Activated CD4-positive, alpha-beta T cell treated with anti-CD3 and anti-CD28 coated beads for 24 hours (primary cell): ENCODE data around the gene S1PR5.

Source experiments
- DNase-seq, 2 donors: peaks; one replicate each; pipeline ENCODE4 v3.0.0-alpha.2; 2020; ENCODE audit warnings: low read depth in 2 of 2

The S1PR5 gene

DNA sequence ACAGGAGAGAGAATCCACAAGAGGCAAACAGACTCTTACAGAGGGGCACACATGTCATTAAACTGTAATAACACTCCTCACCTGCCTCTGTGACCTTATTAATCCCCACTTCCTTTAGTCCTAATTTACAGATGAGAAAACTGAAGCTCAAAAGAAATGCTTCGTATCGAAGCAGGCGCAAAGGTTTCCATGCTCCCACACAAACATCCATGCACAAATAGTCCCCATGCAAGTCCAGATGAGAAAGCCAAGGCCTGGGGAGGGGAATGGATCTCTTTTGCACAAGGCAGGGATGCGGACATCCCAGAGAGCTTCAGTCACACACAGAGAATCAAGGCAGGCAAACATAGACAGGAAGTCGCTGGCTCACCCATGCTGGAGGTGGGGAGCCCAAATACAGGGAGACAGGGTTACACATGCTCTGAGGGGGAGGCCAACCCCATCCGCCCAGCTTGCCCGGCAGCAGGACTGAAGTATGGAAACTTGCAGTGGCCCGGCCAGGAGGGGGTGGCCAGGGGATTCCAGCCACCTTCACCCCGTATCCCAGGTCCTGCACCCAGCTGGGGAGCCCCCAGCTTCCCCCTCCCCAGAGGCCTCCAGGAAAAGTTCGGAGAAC is 468 bp downstream of the S1PR5 start:
- DNase-seq = no peak

DNA sequence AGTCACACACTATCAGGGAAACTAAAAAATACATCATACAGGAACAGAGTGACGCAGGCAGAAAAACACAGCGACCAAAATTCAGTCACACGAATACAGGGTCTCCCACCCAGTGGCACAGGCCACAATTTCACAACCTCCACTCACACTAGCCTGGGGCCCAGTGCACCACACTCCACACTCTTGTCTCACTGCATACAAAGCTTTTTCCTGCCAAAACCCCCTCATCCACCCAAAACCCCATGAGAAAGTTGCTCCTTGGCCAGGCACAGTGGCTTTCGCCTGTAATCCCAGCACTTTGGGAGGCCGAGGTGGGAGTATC is 1.2 kb downstream of the S1PR5 start:
- DNase-seq = no peak

DNA sequence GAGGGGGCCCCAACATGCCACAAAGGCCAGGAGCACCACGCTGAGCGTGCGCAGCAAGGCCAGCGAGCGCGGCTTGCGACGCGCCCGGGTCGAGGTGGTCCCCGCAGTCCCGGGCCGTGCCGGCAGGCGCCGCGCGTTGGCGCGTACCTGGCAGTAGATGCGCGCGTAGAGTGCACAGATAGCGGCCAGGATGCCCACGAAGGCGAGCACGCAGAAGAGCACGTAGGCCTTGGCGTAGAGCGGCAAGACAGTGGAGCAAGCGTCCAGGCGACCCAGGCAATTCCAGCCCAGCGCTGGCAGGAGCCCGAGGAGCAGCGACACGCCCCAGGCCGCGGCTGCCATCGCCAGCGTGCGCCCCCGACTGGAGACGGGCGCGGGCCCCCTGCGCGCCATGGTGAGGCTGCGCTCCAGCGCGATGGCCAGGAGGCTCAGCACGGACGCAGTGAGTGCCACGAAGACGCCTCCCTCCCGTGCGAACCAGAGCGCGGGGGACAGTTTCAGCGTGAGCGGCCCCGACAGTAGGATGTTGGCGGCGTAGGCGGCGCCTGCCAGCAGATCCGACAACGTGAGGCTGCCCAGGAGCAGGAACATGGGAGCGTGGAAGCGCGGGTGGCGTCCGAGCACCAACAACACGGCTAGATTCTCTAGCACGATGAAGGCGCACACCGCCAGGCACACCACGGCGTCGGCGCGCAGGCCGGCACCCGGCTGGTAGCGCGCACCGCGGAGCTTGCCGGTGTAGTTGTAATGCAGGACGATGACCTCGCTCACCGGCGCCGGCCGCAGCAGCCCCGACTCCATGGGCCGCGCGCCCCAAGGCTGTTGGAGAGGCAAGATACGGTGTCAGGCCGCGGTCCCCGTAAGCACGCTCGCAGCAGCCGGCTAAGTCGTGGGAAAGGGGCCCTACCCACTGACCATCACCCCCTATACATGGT is 2.8 kb downstream of the S1PR5 start:
- no peak for DNase-seq

DNA sequence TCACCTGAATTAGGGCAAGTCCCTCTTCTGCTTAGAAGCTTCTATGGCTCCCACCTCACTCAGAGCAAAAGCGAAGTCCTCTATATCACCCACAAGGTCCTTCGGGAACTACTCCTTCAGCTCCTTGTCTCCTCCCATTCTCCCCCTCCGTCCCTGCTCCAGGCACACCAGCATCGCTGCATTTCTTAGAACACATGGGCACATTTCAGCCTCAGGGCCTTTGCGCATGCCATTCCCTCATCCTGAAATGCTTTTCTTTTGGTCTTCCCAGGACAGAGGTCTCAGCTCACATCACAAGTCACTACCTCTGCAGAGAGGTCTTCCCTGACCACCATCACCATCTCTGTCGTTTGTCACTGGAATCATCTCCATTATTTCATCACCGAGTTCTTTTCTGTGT is 4.0 kb downstream of the S1PR5 start:
- no peak for DNase-seq

DNA sequence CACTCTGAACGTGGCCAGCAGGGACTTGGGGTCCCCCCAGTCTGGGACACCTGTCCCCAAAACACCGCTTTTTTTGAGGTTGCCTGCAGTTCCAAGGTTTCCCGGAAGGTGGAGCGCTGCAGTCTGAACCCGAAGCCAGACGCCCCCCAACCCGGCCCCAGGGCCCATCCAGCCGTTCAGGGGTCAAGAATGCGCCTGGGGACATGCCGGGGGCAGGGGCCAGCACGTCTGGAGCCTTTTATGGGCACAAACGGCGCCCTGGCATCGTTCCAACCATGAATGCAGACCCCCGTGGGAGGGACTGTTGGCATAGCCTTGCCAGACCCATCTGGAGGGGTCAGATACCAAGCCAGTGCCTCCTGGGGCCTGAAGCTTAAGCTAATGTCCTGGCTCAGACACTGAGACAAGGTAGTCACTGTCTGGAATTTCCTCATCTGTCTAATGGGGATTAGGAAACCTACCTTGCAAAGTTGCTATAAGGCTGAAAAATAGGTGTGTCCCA is 6.9 kb downstream of the S1PR5 start:
- peak; percentile 35 to 50 for DNase-seq

DNA sequence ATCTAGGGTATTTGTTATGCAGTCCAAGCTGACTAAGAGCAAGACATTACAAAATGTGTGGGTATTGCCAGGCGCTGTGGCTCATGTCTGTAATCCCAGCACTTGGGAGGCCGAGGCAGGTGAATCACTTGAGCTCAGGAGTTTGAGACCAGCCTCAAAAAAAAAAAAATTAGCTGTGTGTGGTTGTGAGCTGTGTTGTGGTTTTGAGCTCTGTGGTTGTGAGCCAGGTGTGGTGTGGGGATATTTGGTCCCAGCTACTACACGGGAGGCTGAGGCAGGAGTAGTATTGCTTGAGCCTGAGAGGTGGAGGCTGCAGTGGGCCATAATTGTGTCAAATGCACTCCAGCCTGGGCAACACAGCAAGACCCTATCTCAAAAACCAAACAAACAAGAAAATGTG is 8.5 kb downstream of the S1PR5 start:
- DNase-seq = no peak

DNA sequence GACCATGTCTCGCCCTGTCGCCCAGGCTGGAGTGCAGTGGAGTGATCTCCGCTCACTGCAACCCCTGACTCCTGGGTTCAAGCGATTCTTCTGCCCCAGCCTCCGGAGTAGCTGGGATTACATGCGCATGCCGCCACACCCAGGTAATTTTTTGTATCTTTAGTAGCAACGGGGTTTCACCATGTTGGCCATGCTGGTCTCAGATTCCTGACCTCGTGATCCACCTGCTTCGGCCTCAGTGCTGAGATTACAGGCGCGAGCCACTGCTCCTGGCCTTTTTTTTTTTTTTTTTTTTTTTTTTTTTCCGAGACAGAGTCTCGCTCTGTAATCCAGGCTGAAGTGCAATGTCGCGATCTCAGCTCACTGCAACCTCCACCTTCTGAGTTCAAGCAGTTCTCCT is 9.2 kb downstream of the S1PR5 start:
- no peak for DNase-seq

DNA sequence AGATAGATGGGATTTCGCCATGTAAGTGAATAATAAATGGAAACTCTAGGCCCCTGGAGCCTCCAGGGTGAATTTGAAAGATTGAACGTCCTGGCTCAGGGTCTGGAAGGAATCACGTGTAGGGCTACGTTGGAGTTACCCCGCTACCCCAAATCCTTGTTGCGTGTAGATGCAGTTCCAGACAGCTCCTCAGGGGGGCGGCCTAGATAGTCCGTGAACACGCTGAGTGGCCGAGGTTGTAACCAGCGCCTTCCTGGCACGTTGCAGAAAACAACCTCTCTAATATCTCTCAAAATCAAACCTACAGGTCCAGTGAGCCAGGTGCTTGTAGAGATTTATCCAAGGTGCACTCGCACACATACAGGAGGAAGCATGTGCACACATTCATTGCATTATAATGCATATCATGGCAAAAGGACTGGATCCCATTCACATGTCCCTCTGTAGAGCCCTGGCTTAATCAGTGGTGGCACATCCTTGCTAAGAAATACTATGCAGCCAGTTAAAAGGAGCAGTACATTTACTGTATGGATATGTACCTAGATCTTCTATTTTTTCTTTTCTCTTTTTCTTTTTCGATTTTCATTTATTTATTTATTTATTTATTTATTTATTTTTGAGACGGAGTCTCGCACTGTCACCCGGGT is 11.5 kb downstream of the S1PR5 start:
- DNase-seq = peak; percentile 85 to 86

DNA sequence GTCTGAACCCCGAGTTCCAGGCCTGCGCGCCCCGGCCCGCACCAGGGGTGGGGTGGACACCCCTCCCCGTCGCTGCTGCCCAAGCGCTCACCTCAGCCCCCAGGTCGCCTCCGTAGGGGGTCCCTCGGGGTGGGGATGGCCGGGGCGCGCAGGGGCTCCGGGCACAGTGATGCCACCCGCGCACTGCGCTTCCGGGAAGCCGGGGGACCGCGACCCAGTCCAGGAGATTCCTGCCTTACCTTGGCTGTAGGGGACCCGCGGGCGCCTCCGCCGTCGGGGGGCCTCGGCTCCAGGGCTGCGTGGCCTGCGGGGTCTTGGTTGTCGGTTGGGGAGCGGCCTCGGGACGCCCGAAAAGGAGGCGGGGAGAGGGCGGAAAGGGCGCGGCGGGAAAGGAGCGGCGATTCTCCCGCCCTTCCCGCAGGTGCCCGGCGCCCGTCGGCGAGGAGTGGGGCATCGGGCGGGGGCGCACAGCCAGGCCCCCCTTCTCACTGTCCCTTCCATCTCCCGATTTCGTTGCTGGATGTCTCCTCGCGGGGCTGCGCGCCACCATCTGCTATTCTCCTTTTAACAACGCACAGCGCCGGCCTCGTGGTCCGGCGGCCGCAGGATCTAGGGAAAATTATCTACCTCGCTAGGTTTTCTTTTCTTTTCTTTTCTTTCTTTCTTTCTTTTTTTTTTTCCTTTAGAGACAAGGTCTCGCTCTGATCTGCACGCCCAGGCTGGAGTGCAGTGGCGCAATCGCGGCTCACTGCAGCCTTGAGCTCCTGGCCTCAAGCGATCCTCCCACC is 14.1 kb downstream of the S1PR5 start, which contains the start of gene KEAP1:
Gene KEAP1 (minus strand): TSS at position 355 of the 788 bp plus-strand sequence. CDS start 3,323 bp downstream, outside the sequence.
- DNase-seq = peak in 1 of 2 donors; percentile 28

DNA sequence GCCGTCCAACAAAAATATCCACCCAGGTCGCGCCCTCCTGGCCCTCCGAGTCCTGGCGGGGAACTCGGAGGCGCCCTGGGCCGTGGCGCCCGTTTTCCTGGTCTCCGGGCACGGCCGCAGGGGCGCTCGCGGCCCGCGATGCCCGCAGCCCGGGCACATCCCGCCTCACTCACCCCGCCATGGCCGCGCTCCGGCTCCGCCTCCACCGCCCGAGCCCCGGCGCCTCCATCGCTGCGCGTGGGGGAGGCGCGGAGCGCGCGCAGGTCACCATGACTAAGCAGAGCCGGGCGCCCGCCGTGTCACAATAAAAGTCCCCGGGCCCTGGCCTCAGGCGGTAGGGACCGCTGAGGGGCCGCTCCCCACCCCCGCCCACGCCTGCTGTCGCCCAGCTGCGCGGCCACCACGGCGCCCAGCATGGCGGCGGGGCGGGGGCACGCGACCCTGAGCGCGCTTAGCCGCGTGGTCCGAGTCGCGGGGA is 14.7 kb downstream of the S1PR5 start:
- peak; percentile 83 to 87 for DNase-seq

DNA sequence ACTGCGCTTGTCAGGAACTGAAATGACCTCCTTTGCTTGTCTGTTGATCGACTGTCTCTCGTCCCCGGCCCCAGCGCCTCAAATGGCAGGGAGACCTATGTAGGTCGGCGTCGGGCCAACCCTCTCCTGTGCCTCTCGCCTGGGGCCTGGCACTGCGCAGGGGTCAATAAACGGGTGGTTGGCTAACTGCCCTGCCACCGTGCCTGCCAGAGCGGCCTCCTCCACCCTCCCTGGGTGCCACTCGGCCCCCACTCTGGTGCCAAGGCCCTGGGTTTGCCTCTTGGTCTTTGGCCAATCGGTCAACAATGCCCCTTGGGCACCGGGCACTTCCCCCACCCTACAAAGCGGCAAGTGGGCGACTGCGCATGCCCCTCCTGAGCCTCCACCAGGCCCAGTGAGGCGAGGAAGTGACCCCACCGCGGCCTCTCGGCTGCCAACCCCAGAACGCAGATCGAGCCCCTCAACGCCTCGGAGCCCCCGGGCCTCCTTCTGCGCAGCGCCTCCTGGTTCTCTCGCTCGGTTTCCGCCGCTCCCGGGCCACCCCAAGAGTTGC is 15.2 kb downstream of the S1PR5 start:
- DNase-seq = peak; percentile 21 to 31

DNA sequence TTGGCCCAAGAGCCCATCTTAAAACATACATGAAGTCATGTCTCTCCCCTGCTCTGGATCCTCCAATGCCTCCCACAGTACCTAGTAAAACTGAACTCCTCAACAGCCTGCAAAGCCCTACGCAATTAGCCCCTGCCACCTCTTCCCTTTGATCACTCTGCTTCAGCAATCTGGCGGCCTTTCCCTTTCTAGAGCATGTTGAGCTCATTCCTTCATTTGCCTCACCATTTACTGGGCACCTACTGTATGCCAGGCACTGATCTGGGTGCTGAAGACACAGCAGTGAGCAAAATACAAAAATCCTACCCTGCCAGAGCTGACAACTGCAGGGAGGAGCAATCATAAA is 17.0 kb downstream of the S1PR5 start:
- no peak for DNase-seq

DNA sequence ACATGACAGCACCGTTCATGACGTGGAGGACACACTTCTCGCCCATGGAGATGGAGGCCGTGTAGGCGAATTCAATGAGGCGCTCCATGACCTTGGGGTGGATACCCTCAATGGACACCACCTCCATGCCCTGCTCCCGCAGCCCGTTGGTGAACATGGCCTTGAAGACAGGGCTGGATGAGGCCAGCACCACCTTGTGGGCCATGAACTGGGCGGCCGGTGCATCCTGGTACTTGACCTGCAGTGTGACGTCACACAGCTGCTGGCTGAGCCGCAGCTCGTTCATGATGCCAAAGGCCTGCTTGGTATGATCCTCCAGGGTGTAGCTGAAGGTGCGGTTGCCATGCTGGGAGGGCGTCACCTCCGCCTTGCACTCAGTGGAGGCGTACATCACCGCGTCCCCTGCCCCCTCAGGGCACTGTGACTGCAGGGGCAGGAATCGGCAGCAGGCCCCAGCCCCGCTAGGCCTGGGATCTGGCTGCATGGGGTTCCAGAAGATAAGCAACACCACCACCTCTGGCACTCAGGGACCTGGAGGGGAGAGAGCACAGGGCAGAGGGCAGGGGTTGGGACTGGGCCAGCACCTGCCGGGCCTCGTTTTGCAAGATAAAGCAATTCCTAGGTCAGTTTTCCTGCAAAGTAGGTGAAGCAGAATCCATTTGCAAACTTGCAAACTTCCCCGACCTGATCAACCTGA is 17.5 kb downstream of the S1PR5 start:
- DNase-seq = no peak

DNA sequence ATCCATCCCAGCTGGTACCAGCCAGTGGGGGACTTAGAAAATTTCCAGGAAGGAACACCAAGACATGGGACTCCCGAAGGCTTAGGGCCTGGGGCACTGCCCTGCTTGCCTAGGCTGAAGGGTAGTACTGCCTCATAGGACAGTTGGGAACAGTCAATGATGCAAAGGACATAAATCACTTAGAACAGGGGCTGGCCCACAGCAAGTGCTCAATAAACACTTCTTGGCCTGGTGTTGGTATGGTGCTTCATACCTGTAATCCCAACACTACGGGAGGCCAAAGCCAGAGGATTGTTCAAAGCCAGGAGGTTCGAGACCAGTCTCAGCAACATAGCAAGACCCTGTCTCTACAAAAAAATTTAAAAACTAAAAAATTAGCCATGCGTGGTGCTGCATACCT is 19.9 kb downstream of the S1PR5 start:
- DNase-seq = no peak

DNA sequence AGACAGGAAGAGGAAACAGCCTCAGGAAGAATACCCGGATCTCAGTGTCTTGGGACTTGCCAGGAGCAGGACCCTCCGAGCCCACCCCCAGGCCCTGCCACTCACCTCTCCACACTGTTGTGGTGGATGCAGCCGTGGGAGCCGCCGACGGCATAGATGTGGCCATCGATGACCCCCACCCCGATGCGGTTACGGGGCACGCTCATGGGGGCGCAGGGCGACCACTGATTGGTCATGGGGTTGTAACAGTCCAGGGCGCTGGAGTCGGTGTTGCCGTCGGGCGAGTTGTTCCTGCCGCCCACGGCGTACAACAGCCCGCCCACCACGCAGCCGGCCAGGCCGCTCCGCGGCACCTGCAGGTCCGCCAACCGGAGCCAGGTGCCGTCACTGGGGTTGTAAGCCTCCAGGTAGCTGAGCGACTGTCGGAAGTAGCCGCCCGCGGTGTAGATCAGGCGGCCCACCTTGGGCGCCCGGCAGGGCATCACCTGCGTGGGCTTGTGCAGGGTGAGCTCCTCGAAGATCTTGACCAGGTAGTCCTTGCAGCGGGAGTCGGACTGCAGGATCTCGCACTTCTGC is 25.7 kb downstream of the S1PR5 start:
- DNase-seq = no peak

DNA sequence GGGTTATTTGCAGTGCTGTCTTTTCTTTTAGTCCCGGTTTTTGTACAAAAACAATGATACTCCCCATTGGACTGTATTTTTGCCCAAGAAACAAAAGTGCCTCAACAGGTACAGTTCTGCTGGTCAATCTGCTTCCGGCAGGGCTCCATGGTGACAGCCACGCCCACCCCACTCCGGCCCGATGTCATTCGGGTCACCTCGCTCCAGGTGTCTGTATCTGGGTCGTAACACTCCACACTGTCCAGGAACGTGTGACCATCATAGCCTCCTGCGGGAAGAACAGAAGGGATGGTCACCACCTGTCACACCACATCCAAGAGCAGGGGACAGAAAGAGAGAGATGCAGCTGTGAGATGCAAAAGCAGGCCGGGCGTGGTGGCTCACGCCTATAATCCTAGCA is 30.7 kb downstream of the S1PR5 start:
- DNase-seq = no peak

DNA sequence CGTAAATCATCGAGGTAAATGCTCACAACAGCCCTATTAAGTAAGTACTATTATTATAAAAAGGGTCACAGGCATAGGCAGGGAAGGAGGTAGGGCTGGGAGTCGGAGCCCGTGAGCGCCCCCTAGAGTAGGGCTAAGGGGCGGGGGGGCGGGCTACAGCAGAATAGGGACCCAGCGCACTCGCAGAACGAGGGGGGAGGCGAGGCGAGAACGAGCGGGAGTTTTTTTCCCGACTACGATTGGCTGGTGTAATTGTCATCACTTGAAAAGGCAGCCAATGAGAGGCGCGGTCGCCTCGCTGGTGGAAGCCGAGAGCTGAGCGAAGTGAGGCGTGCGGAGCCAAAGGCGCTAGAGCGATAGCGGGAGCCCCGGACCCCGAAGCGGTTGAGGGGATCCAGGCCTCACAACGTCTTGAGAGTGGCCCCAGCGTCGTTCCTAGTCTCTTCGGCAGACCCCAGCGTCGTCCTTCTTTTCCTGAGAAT is 38.3 kb downstream of the S1PR5 start:
- DNase-seq = peak; percentile 77 to 86

DNA sequence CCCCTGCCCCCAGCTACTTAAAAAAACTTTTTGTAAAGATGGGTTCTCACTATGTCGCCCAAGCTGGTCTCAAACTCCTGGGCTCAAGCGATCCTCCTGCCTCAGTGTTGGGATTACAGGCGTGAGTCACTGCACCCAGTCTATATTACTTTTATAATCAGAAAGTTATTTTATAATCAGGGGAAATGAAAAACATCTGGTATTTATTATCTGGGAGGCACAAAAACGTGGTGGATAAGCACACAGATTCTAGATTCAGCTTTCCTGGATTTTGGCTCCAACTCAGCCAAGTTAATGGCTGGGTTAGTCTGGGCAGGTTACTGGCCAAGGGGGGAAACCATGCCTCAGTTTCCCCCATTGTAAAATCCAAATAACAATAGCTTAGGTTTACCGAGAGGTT is 38.8 kb downstream of the S1PR5 start:
- no peak for DNase-seq

DNA sequence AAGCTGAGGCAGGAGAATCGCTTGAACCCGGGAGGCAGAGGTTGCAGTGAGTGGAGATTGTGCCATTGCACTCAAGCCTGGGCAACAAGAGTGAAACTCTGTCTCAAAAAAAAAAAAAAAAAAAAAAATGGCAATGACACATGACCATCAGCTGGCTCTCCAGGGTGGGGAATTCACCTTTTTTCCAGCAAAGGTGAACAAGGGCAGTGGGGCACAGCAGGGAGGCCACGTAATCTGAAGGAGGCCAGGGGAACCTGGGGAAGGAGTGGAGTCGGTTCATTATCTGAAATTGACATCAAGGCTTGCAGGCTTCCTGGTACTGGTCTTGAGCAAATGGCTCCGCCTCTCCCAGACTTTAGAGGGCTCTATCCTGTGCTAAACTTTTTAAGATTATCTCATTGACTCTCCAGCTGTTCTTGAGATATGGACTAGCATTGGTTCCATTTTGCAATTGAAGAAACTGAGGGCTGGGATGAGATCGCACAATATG is 42.2 kb downstream of the S1PR5 start:
- no peak for DNase-seq

DNA sequence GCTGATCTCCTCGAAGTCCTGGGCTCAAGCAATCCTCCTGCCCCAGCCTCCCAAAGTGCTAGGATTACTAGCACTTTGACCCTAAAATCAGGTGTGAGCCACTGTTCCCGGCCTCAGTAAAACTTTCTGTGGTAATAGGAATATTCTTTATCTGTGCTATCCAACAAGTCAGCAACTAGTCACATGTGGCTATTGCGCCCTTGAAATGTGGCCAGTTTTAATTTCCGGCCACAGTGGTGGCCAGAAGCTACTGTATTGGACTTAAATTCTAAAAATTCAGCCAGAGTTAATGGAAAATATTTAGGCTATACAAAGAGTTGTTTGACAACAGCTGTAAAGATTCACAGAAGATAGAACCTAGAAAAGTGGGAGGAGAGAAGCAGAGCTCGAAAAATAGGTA is 44.1 kb downstream of the S1PR5 start:
- DNase-seq = no peak
